ENCODE results near the gene KIAA2012. TPM values are rescaled to one million over a fixed set of nuclear protein-coding genes. Genes with fewer than 3 reads are reported as not detected.

Gene KIAA2012
- total and polyA plus RNA-seq, 4 experiments from 2014 or later: not detected

GRCh38 chr2:202164411-202164810 is 91.4 kb downstream of the KIAA2012 start:
- Histone ChIP-seq H3K27ac (ENCODE audit: low read depth, low read length) (no peak overlapping the region), H3K9me3 (ENCODE audit: control insufficient read depth in 1 of 2, low read length in 2 of 2) (no peaks in the 10 kb centered on the region), H3K4me1 (ENCODE audit: insufficient read depth, low read length) (no peaks in the 10 kb centered on the region), H3K4me3 (ENCODE audit: low read length in 2 of 2) (no peak overlapping the region), H3K36me3 (ENCODE audit: insufficient read depth, low read length) (no peaks in the 10 kb centered on the region), H3K27me3 (ENCODE audit: insufficient read depth, low read length) (no peaks in the 10 kb centered on the region)
- CTCF ChIA-PET (ENCODE audit: partially characterized antibody): interaction anchor here (0.6 kb wide), 1 partner anchor 47 kb away, joined by 3 read pairs; no protein-coding TSS in a partner anchor
- POLR2A ChIA-PET (ENCODE audit: partially characterized antibody): no interaction called here
- Mint-ChIP-seq H3K4me1 (peaks cover 0 to 4% (median 0%) of the 10 kb centered on the region in 4 donors), H3K27ac (no peak overlapping the region), H3K27me3 (no peaks in the 10 kb centered on the region), H3K4me3 (no peak overlapping the region), H3K36me3 (no peaks in the 10 kb centered on the region), H3K9me3 (no peaks in the 10 kb centered on the region)
- DNase-seq: no peak
- intact Hi-C loops (cut with micrococcal nuclease): no loop called here

GRCh38 chr2:202165208-202165607 is 92.2 kb downstream of the KIAA2012 start:
- no peaks in the 10 kb centered on the region for H3K27me3 Mint-ChIP-seq
- no peaks in the 10 kb centered on the region for H3K36me3 Mint-ChIP-seq
- no peak overlapping the region for H3K4me3 Mint-ChIP-seq
- peak overlapping the region in 1 of 7 donors; percentile 1 for H3K27ac Mint-ChIP-seq
- Histone ChIP-seq H3K9me3 (ENCODE audit: control insufficient read depth in 1 of 2, low read length in 2 of 2) (no peaks in the 10 kb centered on the region), H3K36me3 (ENCODE audit: insufficient read depth, low read length) (no peaks in the 10 kb centered on the region), H3K4me3 (ENCODE audit: low read length in 2 of 2) (no peak overlapping the region), H3K4me1 (ENCODE audit: insufficient read depth, low read length) (no peaks in the 10 kb centered on the region), H3K27ac (ENCODE audit: low read depth, low read length) (no peak overlapping the region), H3K27me3 (ENCODE audit: insufficient read depth, low read length) (no peaks in the 10 kb centered on the region)
- peaks cover 0 to 4% (median 0%) of the 10 kb centered on the region in 4 donors for H3K4me1 Mint-ChIP-seq
- CTCF ChIA-PET (ENCODE audit: partially characterized antibody): interaction anchor here (1.2 kb wide), 1 partner anchor 305 kb away, joined by 3 read pairs; no protein-coding TSS in a partner anchor
- intact Hi-C loops (cut with micrococcal nuclease): no loop called here
- POLR2A ChIA-PET (ENCODE audit: partially characterized antibody): no interaction called here
- no peaks in the 10 kb centered on the region for H3K9me3 Mint-ChIP-seq
- no peak for DNase-seq

GRCh38 chr2:202165945-202166344 is 92.9 kb downstream of the KIAA2012 start:
- no peak overlapping the region for H3K27ac Mint-ChIP-seq
- POLR2A ChIA-PET (ENCODE audit: partially characterized antibody): no interaction called here
- peaks cover 0 to 4% (median 2%) of the 10 kb centered on the region in 4 donors for H3K4me1 Mint-ChIP-seq
- Histone ChIP-seq H3K27me3 (ENCODE audit: insufficient read depth, low read length) (no peaks in the 10 kb centered on the region), H3K27ac (ENCODE audit: low read depth, low read length) (no peak overlapping the region), H3K4me1 (ENCODE audit: insufficient read depth, low read length) (no peaks in the 10 kb centered on the region), H3K4me3 (ENCODE audit: low read length in 2 of 2) (no peak overlapping the region), H3K9me3 (ENCODE audit: control insufficient read depth in 1 of 2, low read length in 2 of 2) (no peaks in the 10 kb centered on the region), H3K36me3 (ENCODE audit: insufficient read depth, low read length) (no peaks in the 10 kb centered on the region)
- intact Hi-C loops (cut with micrococcal nuclease): no loop called here
- no peaks in the 10 kb centered on the region for H3K9me3 Mint-ChIP-seq
- DNase-seq: no peak
- H3K4me3 Mint-ChIP-seq: no peak overlapping the region
- CTCF ChIA-PET (ENCODE audit: partially characterized antibody): interaction anchor here (1.2 kb wide), 1 partner anchor 305 kb away, joined by 3 read pairs; no protein-coding TSS in a partner anchor
- no peaks in the 10 kb centered on the region for H3K36me3 Mint-ChIP-seq
- no peaks in the 10 kb centered on the region for H3K27me3 Mint-ChIP-seq

GRCh38 chr2:202169131-202169530 is 96.1 kb downstream of the KIAA2012 start:
- no peaks in the 10 kb centered on the region for H3K27me3 ChIP-seq (ENCODE audit: insufficient read depth, low read length)
- no peak overlapping the region for H3K4me3 Mint-ChIP-seq
- H3K27ac Mint-ChIP-seq: no peak overlapping the region
- H3K36me3 Mint-ChIP-seq: no peaks in the 10 kb centered on the region
- intact Hi-C loops (cut with micrococcal nuclease): no loop called here
- H3K36me3 ChIP-seq (ENCODE audit: insufficient read depth, low read length): no peaks in the 10 kb centered on the region
- no peak overlapping the region for H3K4me3 ChIP-seq (ENCODE audit: low read length in 2 of 2)
- H3K9me3 ChIP-seq (ENCODE audit: control insufficient read depth in 1 of 2, low read length in 2 of 2): no peaks in the 10 kb centered on the region
- H3K27me3 Mint-ChIP-seq: no peaks in the 10 kb centered on the region
- H3K4me1 ChIP-seq (ENCODE audit: insufficient read depth, low read length): peaks cover 9% of the 10 kb centered on the region
- POLR2A ChIA-PET (ENCODE audit: partially characterized antibody): no interaction called here
- CTCF ChIA-PET (ENCODE audit: partially characterized antibody): no interaction called here
- H3K9me3 Mint-ChIP-seq: no peaks in the 10 kb centered on the region
- no peak overlapping the region for H3K27ac ChIP-seq (ENCODE audit: low read depth, low read length)
- peaks cover 4 to 19% (median 10%) of the 10 kb centered on the region in 4 donors for H3K4me1 Mint-ChIP-seq
- no peak for DNase-seq

- H3K27me3 ChIP-seq (ENCODE audit: insufficient read depth, low read length): no peaks in the 10 kb centered on the region
- Mint-ChIP-seq H3K9me3 (no peaks in the 10 kb centered on the region), H3K27me3 (no peaks in the 10 kb centered on the region), H3K4me1 (peaks cover 4 to 19% (median 10%) of the 10 kb centered on the region in 4 donors), H3K27ac (peak overlapping the region in 1 of 7 donors; percentile 39), H3K4me3 (no peak overlapping the region), H3K36me3 (no peaks in the 10 kb centered on the region)
- no peaks in the 10 kb centered on the region for H3K9me3 ChIP-seq (ENCODE audit: control insufficient read depth in 1 of 2, low read length in 2 of 2)
- peaks cover 9% of the 10 kb centered on the region for H3K4me1 ChIP-seq (ENCODE audit: insufficient read depth, low read length)
- H3K27ac ChIP-seq (ENCODE audit: low read depth, low read length): no peak overlapping the region
- ChIA-PET POLR2A (ENCODE audit: partially characterized antibody) (no interaction called here), CTCF (ENCODE audit: partially characterized antibody) (no interaction called here)
- H3K36me3 ChIP-seq (ENCODE audit: insufficient read depth, low read length): no peaks in the 10 kb centered on the region
- no peak overlapping the region for H3K4me3 ChIP-seq (ENCODE audit: low read length in 2 of 2)
- no peak for DNase-seq
- intact Hi-C loops (cut with micrococcal nuclease): loop anchor here (10.0 kb wide), 1 partner anchor 1265 kb away; no protein-coding TSS in a partner anchor
These were observed 96.9 kb downstream of the KIAA2012 start for GRCh38 chr2:202169832-202170424.

GRCh38 chr2:202171241-202171825 is 98.3 kb downstream of the KIAA2012 start:
- ChIA-PET CTCF (ENCODE audit: partially characterized antibody) (no interaction called here), POLR2A (ENCODE audit: partially characterized antibody) (no interaction called here)
- Histone ChIP-seq H3K9me3 (ENCODE audit: control insufficient read depth in 1 of 2, low read length in 2 of 2) (no peaks in the 10 kb centered on the region), H3K4me3 (ENCODE audit: low read length in 2 of 2) (no peak overlapping the region), H3K36me3 (ENCODE audit: insufficient read depth, low read length) (no peaks in the 10 kb centered on the region), H3K4me1 (ENCODE audit: insufficient read depth, low read length) (peaks cover 9% of the 10 kb centered on the region), H3K27me3 (ENCODE audit: insufficient read depth, low read length) (no peaks in the 10 kb centered on the region), H3K27ac (ENCODE audit: low read depth, low read length) (no peak overlapping the region)
- Mint-ChIP-seq H3K27me3 (no peaks in the 10 kb centered on the region), H3K4me1 (peaks cover 4 to 19% (median 11%) of the 10 kb centered on the region in 4 donors), H3K4me3 (peak overlapping the region in 1 of 8 donors; percentile 13), H3K36me3 (no peaks in the 10 kb centered on the region), H3K9me3 (no peaks in the 10 kb centered on the region), H3K27ac (peak overlapping the region in 1 of 7 donors; percentile 65)
- intact Hi-C loops (cut with micrococcal nuclease): loop anchor here (10.0 kb wide), 1 partner anchor 1267 kb away; no protein-coding TSS in a partner anchor
- DNase-seq: no peak

GRCh38 chr2:202172439-202173211 is 99.6 kb downstream of the KIAA2012 start:
- DNase-seq: no peak
- CTCF ChIA-PET (ENCODE audit: partially characterized antibody): interaction anchor here (0.6 to 2.5 kb wide), 3 partner anchors 146 to 312 kb away, joined by 3 to 16 read pairs (median 3); no protein-coding TSS in a partner anchor
- peak overlapping the region in 2 of 8 donors; percentile 24 to 30 for H3K4me3 Mint-ChIP-seq
- Histone ChIP-seq H3K36me3 (ENCODE audit: insufficient read depth, low read length) (no peaks in the 10 kb centered on the region), H3K27ac (ENCODE audit: low read depth, low read length) (no peak overlapping the region), H3K27me3 (ENCODE audit: insufficient read depth, low read length) (no peaks in the 10 kb centered on the region), H3K9me3 (ENCODE audit: control insufficient read depth in 1 of 2, low read length in 2 of 2) (no peaks in the 10 kb centered on the region), H3K4me1 (ENCODE audit: insufficient read depth, low read length) (peaks cover 9% of the 10 kb centered on the region), H3K4me3 (ENCODE audit: low read length in 2 of 2) (no peak overlapping the region)
- no peaks in the 10 kb centered on the region for H3K9me3 Mint-ChIP-seq
- intact Hi-C loops (cut with micrococcal nuclease): loop anchor here (10.0 kb wide), 1 partner anchor 1268 kb away; no protein-coding TSS in a partner anchor
- no peaks in the 10 kb centered on the region for H3K36me3 Mint-ChIP-seq
- H3K27ac Mint-ChIP-seq: peak overlapping the region in 3 of 7 donors; percentile 38 to 91 (median 65)
- POLR2A ChIA-PET (ENCODE audit: partially characterized antibody): no interaction called here
- H3K4me1 Mint-ChIP-seq: peaks cover 4 to 19% (median 11%) of the 10 kb centered on the region in 4 donors
- no peaks in the 10 kb centered on the region for H3K27me3 Mint-ChIP-seq
